Natural killer cell (primary cell): Measurements from ENCODE around the gene ATF7. TPM values are rescaled to one million over a fixed set of nuclear protein-coding genes. Genes with fewer than 3 reads are reported as not detected.

Source experiments
- ATAC-seq, 3 donors: fragments of 150-1000 bp in 2 of 3; fragments of 200-7000 bp in 1 of 3; cut with Tn5 transposase; 1 replicate in 1 of 3; 2 replicates in 2 of 3; pipeline ENCODE4 v1.10.0; 2021; ENCODE audit warnings: mild to moderate bottlenecking in 2 of 3, moderate library complexity in 2 of 3
- DNase-seq, 2 donors: peaks; one replicate each; pipeline versions ENCODE4 v3.0.0 to v3.0.0-alpha.2; 2013 to 2021; ENCODE audit warnings: mixed read lengths in 1 of 2
- H3K27ac ChIP-seq: one replicate; pipeline ENCODE4 v1.5.1; 2013; ENCODE audit warnings: mild to moderate bottlenecking, low read length
- H3K27me3 ChIP-seq: one replicate; pipeline ENCODE4 v1.6.1; 2013; ENCODE audit warnings: low read length; ENCODE audit not compliant: control insufficient read depth, insufficient read depth
- H3K36me3 ChIP-seq: one replicate; pipeline ENCODE4 v1.6.1; 2013; ENCODE audit warnings: low read length; ENCODE audit not compliant: control insufficient read depth, insufficient read depth
- H3K4me1 ChIP-seq: one replicate; pipeline ENCODE4 v1.6.1; 2013; ENCODE audit warnings: low read length; ENCODE audit not compliant: control insufficient read depth, insufficient read depth
- H3K4me3 ChIP-seq: one replicate; pipeline ENCODE4 v1.5.1; 2013; ENCODE audit warnings: low read length
- H3K9me3 ChIP-seq: one replicate; pipeline ENCODE4 v1.6.1; 2013; ENCODE audit warnings: low read length; ENCODE audit not compliant: control insufficient read depth, insufficient read depth
- H3K27ac Mint-ChIP-seq, 2 donors: one replicate each; pipeline ENCODE4 v1.8.0; 2022; ENCODE audit warnings: mild to moderate bottlenecking in 2 of 2, mixed read lengths in 2 of 2, moderate library complexity in 1 of 2
- H3K27me3 Mint-ChIP-seq, 2 donors: one replicate each; pipeline ENCODE4 v1.8.0; 2022; ENCODE audit warnings: low read depth in 2 of 2, mixed read lengths in 2 of 2
- H3K36me3 Mint-ChIP-seq: one replicate; pipeline ENCODE4 v1.8.0; 2022; ENCODE audit warnings: mixed read lengths
- H3K4me1 Mint-ChIP-seq, 2 donors: one replicate each; pipeline ENCODE4 v1.8.0; 2022; ENCODE audit warnings: mixed read lengths in 2 of 2
- H3K4me3 Mint-ChIP-seq: one replicate; pipeline ENCODE4 v1.8.0; 2022; ENCODE audit warnings: mild to moderate bottlenecking, moderate library complexity, mixed read lengths
- H3K9me3 Mint-ChIP-seq, 2 donors: one replicate each; pipeline ENCODE4 v1.8.0; 2022; ENCODE audit warnings: mixed read lengths in 2 of 2
- CTCF ChIP-seq: fragments of 200-600 bp; IDR thresholded peaks from one replicate; pipeline ENCODE4 v1.8.0; 2022; ENCODE audit warnings: antibody characterized with exemption
- WGBS: methylation state at CpG from one replicate; pipeline ENCODE4 v1.1.7; 2013; ENCODE audit warnings: missing lambda C conversion rate; ENCODE audit not compliant: insufficient coverage; 5-methylcytosine and 5-hydroxymethylcytosine counted together
- intact Hi-C: fragments of 100-400 bp; cut with micrococcal nuclease; formaldehyde crosslinking; loops from one replicate; pipeline ENCODE4 v1.14.2; 2022
- total RNA-seq, 4 donors: library from RNA; stranded (reverse); fragments of 120-200 nt in 1 of 4; gene quantifications; one replicate each; pipeline versions ENCODE4 v1.2.3 to v1.2.4, GENCODE V29; 2013 to 2022

The ATF7 gene
- total RNA-seq, 3 donors from 2014 or later (not counting 1 experiment from before 2014, with no cell fraction given) = 32.3 to 42.3 (median 34.9) TPM

- no peak for DNase-seq
- Histone ChIP-seq H3K4me3 (no peak overlapping the region), H3K4me1 (no peaks in the 10 kb centered on the region), H3K9me3 (no peaks in the 10 kb centered on the region), H3K27ac (no peak overlapping the region), H3K27me3 (no peaks in the 10 kb centered on the region), H3K36me3 (no peaks in the 10 kb centered on the region)
- intact Hi-C loops = no loop called here
- Mint-ChIP-seq H3K4me3 (no peak overlapping the region), H3K36me3 (no peaks in the 10 kb centered on the region), H3K27me3 (peaks cover 0 to 8% of the 10 kb centered on the region in 2 donors), H3K9me3 (no peaks in the 10 kb centered on the region), H3K27ac (no peak overlapping the region), H3K4me1 (no peaks in the 10 kb centered on the region)
- TF ChIP-seq CTCF = no peak
- WGBS = no CpG with 5 or more reads among the region's 3 CpGs
- ATAC-seq = no peak
Measured at GRCh38 chr12:53645165-53645564, 19.0 kb upstream of the ATF7 start.

- Mint-ChIP-seq H3K27ac (no peak overlapping the region), H3K4me3 (no peak overlapping the region), H3K27me3 (peaks cover 0 to 8% of the 10 kb centered on the region in 2 donors), H3K9me3 (no peaks in the 10 kb centered on the region), H3K36me3 (no peaks in the 10 kb centered on the region), H3K4me1 (no peaks in the 10 kb centered on the region)
- intact Hi-C loops = no loop called here
- no peak overlapping the region for H3K4me3 ChIP-seq
- H3K4me1 ChIP-seq = no peaks in the 10 kb centered on the region
- TF ChIP-seq CTCF = no peak
- no peak overlapping the region for H3K27ac ChIP-seq
- no peak for ATAC-seq
- WGBS = 98% methylated on average over 3 of the region's 3 CpGs
- no peaks in the 10 kb centered on the region for H3K36me3 ChIP-seq
- H3K27me3 ChIP-seq = no peaks in the 10 kb centered on the region
- no peak for DNase-seq
- no peaks in the 10 kb centered on the region for H3K9me3 ChIP-seq
Measured at GRCh38 chr12:53644133-53644532, 18.0 kb upstream of the ATF7 start.

- DNase-seq = no peak
- H3K4me3 Mint-ChIP-seq = no peak overlapping the region
- H3K4me1 Mint-ChIP-seq = no peaks in the 10 kb centered on the region
- H3K36me3 ChIP-seq = no peaks in the 10 kb centered on the region
- no peak overlapping the region for H3K4me3 ChIP-seq
- H3K27ac Mint-ChIP-seq = no peak overlapping the region
- intact Hi-C loops = no loop called here
- no peaks in the 10 kb centered on the region for H3K27me3 ChIP-seq
- no peak for TF ChIP-seq CTCF
- no peaks in the 10 kb centered on the region for H3K4me1 ChIP-seq
- no peaks in the 10 kb centered on the region for H3K36me3 Mint-ChIP-seq
- no peak for ATAC-seq
- H3K9me3 Mint-ChIP-seq = no peaks in the 10 kb centered on the region
- H3K27ac ChIP-seq = no peak overlapping the region
- WGBS = 57% methylated on average over 5 of the region's 5 CpGs
- H3K27me3 Mint-ChIP-seq = peaks cover 0 to 8% of the 10 kb centered on the region in 2 donors
- no peaks in the 10 kb centered on the region for H3K9me3 ChIP-seq
Measured at GRCh38 chr12:53643232-53643979, 17.2 kb upstream of the ATF7 start.

- TF ChIP-seq CTCF = no peak
- ATAC-seq (no peak), DNase-seq (no peak)
- no peaks in the 10 kb centered on the region for H3K27me3 ChIP-seq
- H3K9me3 Mint-ChIP-seq = no peaks in the 10 kb centered on the region
- no peaks in the 10 kb centered on the region for H3K4me1 ChIP-seq
- no peak overlapping the region for H3K27ac Mint-ChIP-seq
- no peaks in the 10 kb centered on the region for H3K9me3 ChIP-seq
- peaks cover 0 to 3% of the 10 kb centered on the region in 2 donors for H3K27me3 Mint-ChIP-seq
- no peak overlapping the region for H3K27ac ChIP-seq
- H3K36me3 ChIP-seq = no peaks in the 10 kb centered on the region
- no peak overlapping the region for H3K4me3 Mint-ChIP-seq
- H3K36me3 Mint-ChIP-seq = no peaks in the 10 kb centered on the region
- H3K4me1 Mint-ChIP-seq = no peaks in the 10 kb centered on the region
- no peak overlapping the region for H3K4me3 ChIP-seq
- intact Hi-C loops = no loop called here
- 83% methylated on average over 1 of the region's 2 CpGs for WGBS
Measured at GRCh38 chr12:53638057-53638456, 11.9 kb upstream of the ATF7 start.
